Glutamatergic neuron (in vitro differentiated cells): Measurements from ENCODE around the gene PGAP6. TPM values are rescaled to one million over a fixed set of nuclear protein-coding genes. Genes with fewer than 3 reads are reported as not detected.

Experiments used
- DNase-seq: peaks from one replicate; pipeline ENCODE4 v3.0.0; 2022
- H3K27ac Mint-ChIP-seq: one replicate; pipeline ENCODE4 v1.8.0; 2020; ENCODE audit warnings: mild to moderate bottlenecking, mixed read lengths, inconsistent platforms; ENCODE audit not compliant: unreplicated experiment
- H3K27me3 Mint-ChIP-seq: one replicate; pipeline ENCODE4 v1.8.0; 2020; ENCODE audit warnings: mild to moderate bottlenecking, moderate library complexity, mixed read lengths, inconsistent platforms; ENCODE audit not compliant: unreplicated experiment
- H3K36me3 Mint-ChIP-seq: one replicate; pipeline ENCODE4 v1.8.0; 2020; ENCODE audit warnings: mild to moderate bottlenecking, mixed read lengths, inconsistent platforms; ENCODE audit not compliant: unreplicated experiment
- H3K4me1 Mint-ChIP-seq: one replicate; pipeline ENCODE4 v1.8.0; 2020; ENCODE audit warnings: mild to moderate bottlenecking, low read depth, mixed read lengths, inconsistent platforms; ENCODE audit not compliant: unreplicated experiment
- H3K4me3 Mint-ChIP-seq: one replicate; pipeline ENCODE4 v1.8.0; 2020; ENCODE audit warnings: mild to moderate bottlenecking, mixed read lengths, inconsistent platforms; ENCODE audit not compliant: unreplicated experiment
- H3K9me3 Mint-ChIP-seq: one replicate; pipeline ENCODE4 v1.8.0; 2020; ENCODE audit warnings: mild to moderate bottlenecking, moderate library complexity, mixed read lengths, inconsistent platforms; ENCODE audit not compliant: unreplicated experiment
- CTCF ChIP-seq: fragments of 200-600 bp; sonication (generic); IDR thresholded peaks from one replicate; pipeline ENCODE4 v1.5.0; 2021; ENCODE audit not compliant: partially characterized antibody, unreplicated experiment
- long read RNA-seq: library from polyadenylated mRNA; unstranded; transcript quantifications from one replicate; pipeline ENCODE4 v2.0.0, GENCODE V29; 2020; ENCODE audit not compliant: unreplicated experiment
- total RNA-seq: library from RNA; stranded (reverse); fragmentation: NEBNext Ultra II Directional; extraction: Animal tissue kit (Norgen Biotek cat#: 25700); gene quantifications from one replicate; pipeline ENCODE4 v1.2.1, GENCODE V29; 2021; ENCODE audit not compliant: unreplicated experiment

The PGAP6 gene
- 54.5 TPM for total RNA-seq
- long read RNA-seq, partial matches to known transcripts, result 2 of 2 reads
- long read RNA-seq, other reads (novel, unspliced or antisense), result 0 of 2 reads

GRCh38 chr16:381789-382717 is at the start of gene PGAP6:
TSS of gene PGAP6 (minus strand) at chr16:381978. CDS start at chr16:381821, 157 bp downstream.
- no peaks in the 10 kb centered on the region for H3K36me3 Mint-ChIP-seq
- no peak for TF ChIP-seq CTCF
- peak within 1 kb of the TSS; percentile 87 for H3K4me3 Mint-ChIP-seq
- H3K4me1 Mint-ChIP-seq, result peaks cover 21% of the 10 kb centered on the region
- H3K27ac Mint-ChIP-seq, result no peak within 1 kb of the TSS
- DNase-seq, result peak; percentile 73
- H3K9me3 Mint-ChIP-seq, result peaks cover 8% of the 10 kb centered on the region
- peaks cover 5% of the 10 kb centered on the region for H3K27me3 Mint-ChIP-seq

GRCh38 chr16:430904-431303 is 49.1 kb upstream of the PGAP6 start:
- TF ChIP-seq CTCF, result no peak
- Mint-ChIP-seq H3K27me3 (peaks cover 7% of the 10 kb centered on the region), H3K9me3 (peaks cover 6% of the 10 kb centered on the region), H3K4me1 (peaks cover 21% of the 10 kb centered on the region), H3K27ac (no peak overlapping the region), H3K36me3 (no peaks in the 10 kb centered on the region), H3K4me3 (no peak overlapping the region)
- DNase-seq, result no peak

GRCh38 chr16:427250-427649 is 45.5 kb upstream of the PGAP6 start:
- Mint-ChIP-seq H3K9me3 (peaks cover 6% of the 10 kb centered on the region), H3K4me3 (peak overlapping the region; percentile 83), H3K4me1 (peaks cover 26% of the 10 kb centered on the region), H3K27ac (peak overlapping the region; percentile 53), H3K36me3 (no peaks in the 10 kb centered on the region), H3K27me3 (peaks cover 15% of the 10 kb centered on the region)
- no peak for DNase-seq
- TF ChIP-seq CTCF, result no peak

GRCh38 chr16:426906-427249 is 45.1 kb upstream of the PGAP6 start:
- DNase-seq, result no peak
- TF ChIP-seq CTCF, result no peak
- peaks cover 15% of the 10 kb centered on the region for H3K27me3 Mint-ChIP-seq
- H3K4me1 Mint-ChIP-seq, result peaks cover 26% of the 10 kb centered on the region
- H3K4me3 Mint-ChIP-seq, result peak overlapping the region; percentile 83
- H3K27ac Mint-ChIP-seq, result peak overlapping the region; percentile 53
- no peaks in the 10 kb centered on the region for H3K36me3 Mint-ChIP-seq
- peaks cover 6% of the 10 kb centered on the region for H3K9me3 Mint-ChIP-seq
